PC-9 (cell line): ENCODE results near the gene CHIC2.

Source experiments
- EZH2 ChIP-seq: fragments of 200-600 bp; sonication (generic); IDR thresholded peaks from 2 replicates; pipeline ENCODE4 v1.8.0; 2017; ENCODE audit warnings: antibody characterized with exemption, low read depth
- TF ChIP-seq, protein P1 (sequence below): fragments of 200-600 bp; sonication (generic); conservative IDR thresholded peaks from 2 replicates; pipeline ENCODE4 v1.6.1; 2017; ENCODE audit warnings: mixed run types, antibody characterized with exemption, mild to moderate bottlenecking, moderate library complexity

DNA sequence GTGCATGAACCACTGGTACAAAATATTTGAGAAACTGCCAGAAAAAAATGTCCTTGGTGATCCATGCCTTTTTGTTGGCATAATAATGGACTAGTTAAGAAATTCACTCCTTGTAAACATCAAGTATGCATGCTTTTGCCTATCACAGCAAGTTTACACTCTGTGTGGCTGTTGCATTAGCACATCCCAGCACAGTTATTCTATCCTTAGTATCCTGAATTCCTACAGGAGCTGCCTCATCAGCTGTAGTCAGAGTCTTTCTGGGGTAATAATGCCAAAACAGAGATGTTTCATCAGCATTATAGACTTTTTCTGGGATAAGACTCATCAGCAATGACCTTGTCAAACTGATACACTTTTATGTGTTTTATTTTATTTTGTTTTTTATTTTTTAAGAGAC, 82.8 kb downstream of the CHIC2 start:
- no peak for TF ChIP-seq EZH2
- TF ChIP-seq, protein P1, sequence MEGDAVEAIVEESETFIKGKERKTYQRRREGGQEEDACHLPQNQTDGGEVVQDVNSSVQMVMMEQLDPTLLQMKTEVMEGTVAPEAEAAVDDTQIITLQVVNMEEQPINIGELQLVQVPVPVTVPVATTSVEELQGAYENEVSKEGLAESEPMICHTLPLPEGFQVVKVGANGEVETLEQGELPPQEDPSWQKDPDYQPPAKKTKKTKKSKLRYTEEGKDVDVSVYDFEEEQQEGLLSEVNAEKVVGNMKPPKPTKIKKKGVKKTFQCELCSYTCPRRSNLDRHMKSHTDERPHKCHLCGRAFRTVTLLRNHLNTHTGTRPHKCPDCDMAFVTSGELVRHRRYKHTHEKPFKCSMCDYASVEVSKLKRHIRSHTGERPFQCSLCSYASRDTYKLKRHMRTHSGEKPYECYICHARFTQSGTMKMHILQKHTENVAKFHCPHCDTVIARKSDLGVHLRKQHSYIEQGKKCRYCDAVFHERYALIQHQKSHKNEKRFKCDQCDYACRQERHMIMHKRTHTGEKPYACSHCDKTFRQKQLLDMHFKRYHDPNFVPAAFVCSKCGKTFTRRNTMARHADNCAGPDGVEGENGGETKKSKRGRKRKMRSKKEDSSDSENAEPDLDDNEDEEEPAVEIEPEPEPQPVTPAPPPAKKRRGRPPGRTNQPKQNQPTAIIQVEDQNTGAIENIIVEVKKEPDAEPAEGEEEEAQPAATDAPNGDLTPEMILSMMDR = no peak
